ENCODE measurements around the gene DNASE1.
"Not testable (repeated sequence)": the region's sequence is repeated elsewhere in the genome, so short reads cannot be mapped to it uniquely, and the experiment has no call there.

Gene DNASE1, protein sequence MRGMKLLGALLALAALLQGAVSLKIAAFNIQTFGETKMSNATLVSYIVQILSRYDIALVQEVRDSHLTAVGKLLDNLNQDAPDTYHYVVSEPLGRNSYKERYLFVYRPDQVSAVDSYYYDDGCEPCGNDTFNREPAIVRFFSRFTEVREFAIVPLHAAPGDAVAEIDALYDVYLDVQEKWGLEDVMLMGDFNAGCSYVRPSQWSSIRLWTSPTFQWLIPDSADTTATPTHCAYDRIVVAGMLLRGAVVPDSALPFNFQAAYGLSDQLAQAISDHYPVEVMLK

DNA sequence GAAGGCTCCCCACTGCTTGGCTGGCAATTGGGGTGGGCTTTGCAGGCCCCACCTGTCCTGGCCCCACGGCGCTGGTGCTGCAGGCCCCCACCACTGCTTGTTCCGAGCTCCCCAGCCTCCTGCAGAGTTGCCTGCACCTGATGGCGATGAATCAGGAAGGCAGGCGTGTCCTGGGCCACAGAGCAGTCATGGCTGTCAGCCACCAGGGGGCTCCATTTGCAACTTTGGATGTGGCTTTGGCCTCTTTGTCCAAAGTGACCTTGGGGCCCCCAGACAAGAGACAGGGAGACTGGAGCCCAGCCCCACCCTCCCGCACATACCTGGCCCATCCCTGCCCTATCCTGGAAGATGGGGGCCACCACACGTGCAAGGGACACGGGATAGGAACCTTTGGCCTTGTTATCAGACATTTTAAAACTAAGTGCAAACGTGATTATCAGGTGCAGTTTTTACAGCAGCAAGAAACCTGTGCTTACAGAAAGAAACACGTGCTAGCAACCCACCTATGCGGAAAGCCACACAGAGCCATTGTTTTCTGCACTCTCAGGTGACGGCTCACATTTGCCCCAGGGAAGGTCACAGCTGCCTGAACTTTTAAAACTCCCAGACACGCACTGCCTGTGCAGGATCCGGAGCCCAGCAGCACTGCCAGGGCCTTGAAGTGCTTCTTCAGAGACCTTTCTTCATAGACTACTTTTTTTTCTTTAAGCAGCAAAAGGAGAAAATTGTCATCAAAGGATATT, at the start of gene DNASE1:
DNASE1 (plus strand) TSS at position 443 of the 743 bp plus-strand sequence. CDS start 683 bp downstream, outside the sequence.
- DNase-seq: peak; percentile 55

- no peak for DNase-seq
Observed at GRCh38 chr16:3606441-3606840, 48.0 kb upstream of the DNASE1 start.

DNA sequence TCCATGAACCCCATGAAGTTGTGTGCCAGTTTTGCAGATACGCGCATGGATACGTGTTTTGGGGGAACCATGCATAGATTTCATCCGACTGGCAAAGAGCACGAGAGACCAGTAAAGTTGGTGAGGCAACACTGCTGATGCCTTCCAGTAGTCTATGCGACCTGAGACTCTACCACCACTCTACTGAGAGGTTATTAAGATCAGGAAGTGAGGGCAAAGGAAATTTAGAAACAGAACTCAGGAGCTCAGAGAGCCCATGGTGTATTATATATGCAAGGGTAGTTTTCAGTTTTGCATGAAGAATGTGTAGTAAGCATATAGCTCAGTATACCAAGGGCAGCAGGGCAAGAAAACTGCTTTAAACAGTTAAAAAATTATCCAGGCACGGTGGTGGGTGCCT, 47.3 kb upstream of the DNASE1 start:
- no peak for DNase-seq

DNA sequence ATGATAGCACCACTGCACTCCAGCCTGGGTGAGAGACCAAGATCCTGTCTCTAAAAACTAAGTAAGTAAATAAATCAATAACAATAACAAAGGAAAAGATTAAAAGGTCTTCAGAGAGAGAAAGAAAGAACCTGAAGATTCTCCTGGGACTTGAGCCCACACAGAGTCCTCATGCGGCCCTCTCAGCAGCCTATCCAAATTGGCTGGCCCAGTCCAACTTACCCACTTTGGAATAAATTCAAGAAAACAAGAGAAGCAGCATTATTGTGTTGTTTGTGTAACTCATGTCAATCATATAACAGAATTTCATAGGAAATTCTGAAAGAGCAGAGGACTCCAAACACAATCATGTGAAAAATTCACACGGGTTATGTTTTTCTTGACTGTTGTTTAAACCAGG, 46.9 kb upstream of the DNASE1 start:
- no peak for DNase-seq

DNA sequence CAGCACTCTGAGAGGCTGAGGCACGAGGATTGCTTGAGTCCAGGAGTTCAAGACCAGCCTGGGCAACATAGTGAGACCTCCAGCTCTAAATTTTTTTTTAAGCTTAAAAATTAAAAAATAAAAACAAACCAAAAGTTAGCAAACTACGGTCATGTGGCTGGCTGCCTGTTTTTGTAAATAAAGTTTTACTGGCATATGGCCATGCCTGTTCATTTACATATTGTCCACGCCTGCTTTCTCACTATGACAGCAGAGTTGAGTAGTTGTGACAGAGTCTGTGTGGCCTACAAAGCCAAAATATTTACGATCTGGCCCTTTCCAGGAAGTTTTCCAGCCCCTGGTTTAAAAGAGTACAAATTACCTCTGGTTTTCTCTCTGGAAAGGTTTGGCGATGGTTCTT, 46.4 kb upstream of the DNASE1 start:
- DNase-seq: no peak

DNA sequence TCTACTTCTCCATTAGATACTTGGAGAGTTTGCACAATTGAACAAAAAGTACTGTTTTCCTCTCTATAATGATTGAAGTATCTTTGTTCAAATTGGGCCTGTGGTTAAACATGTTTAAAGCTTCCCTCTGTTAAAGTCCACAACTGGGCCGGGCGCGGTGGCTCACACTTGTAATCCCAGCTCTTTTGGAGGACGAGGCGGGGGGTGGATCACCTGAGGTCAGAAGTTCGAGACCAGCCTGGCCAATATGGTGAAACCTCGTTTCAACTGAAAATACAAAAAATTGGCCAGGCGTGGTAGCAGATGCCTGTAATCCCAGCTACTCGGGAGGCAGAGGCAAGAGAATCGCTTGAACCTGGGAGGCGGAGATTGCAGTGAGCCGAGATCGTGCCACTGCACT, 45.5 kb upstream of the DNASE1 start:
- not testable (repeated sequence) for DNase-seq

- no peak for DNase-seq
Observed at GRCh38 chr16:3609895-3610697, 44.4 kb upstream of the DNASE1 start.

- no peak for DNase-seq
Observed at GRCh38 chr16:3610698-3611145, 43.8 kb upstream of the DNASE1 start.

DNA sequence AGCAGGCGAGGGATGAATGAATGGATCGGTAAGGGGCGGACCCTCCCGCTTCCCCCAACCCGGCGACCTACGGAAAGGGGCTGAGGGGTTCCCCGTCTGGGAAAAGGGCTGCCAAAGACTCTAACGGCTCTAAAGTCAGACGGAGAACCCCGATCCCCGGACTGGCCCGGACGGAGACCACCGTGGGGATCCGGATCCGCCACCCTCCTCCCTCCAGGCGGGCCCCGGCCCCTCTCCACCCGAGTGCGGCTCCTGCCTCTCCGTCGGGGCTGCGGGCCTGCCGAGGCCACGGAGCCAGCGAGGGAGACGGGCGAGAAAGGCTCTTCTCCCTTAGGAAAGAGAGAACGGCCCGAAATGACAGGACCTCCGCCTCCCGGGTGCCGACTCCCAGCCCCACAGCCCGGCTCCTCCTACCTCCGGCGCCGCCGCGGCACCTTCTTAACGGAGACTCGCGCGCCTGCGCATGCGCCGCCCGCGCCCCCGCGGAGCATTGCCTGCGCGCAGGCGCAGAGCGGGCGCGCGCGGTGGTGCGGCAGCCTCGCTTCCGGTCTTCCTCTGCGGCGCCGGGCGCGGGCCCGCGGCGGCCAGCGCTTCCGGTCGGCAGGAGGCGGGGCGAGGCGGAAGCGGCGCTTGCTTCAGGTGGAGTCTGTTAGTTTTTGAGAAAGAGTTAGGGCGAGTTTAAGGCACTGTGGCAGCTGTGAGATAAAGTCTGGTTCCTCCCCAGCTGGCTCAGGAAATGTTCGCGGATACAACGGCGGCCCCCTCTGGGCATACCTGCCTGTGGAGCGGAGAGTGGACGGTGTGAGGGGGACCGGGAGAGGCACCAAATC, 43.1 kb upstream of the DNASE1 start, which contains the start of gene SLX4:
SLX4 (minus strand) TSS at position 461 of the 830 bp plus-strand sequence. CDS start 2,642 bp downstream, outside the sequence.
- peak; percentile 87 for DNase-seq

- DNase-seq: no peak
Observed at GRCh38 chr16:3612510-3613466, 41.7 kb upstream of the DNASE1 start.

DNA sequence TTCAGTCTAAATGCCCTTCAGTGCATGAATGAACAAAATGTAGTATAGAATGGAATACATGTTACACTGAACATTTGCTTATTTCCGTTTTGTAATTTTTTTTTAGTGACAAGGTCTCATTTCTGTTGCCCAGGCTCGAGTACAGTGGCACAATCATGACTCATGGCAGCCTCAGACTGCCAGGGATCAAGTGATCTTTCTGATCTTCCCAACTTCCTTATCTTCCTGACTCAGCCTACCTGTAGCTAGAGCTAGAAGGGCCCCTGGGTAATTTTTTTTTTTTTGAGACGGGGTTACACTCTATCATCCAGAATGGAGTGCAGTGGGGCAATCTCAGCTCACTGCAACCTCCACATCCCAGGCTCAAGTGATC, 35.7 kb upstream of the DNASE1 start:
- DNase-seq: no peak

GRCh38 chr16:3623642-3624041, 30.8 kb upstream of the DNASE1 start:
- no peak for DNase-seq

DNA sequence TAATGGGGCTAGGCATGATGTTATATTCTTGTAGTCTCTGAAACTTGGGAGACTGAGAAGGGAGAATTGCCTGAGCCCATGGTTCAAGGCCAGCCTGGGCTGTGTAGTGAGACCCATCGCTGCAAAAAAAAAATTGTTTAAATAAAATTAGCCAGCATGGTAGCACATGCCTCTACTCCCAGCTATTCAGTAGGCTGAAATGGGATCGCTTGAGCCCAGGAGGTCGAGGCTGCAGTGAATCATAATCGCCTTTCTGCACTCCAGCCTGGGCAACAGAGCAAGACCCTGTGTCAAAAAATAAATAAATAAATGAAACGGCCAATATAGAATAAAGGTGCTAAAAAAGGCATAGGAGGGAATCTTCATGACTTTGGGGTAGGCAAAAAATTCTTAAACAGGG, 29.2 kb upstream of the DNASE1 start:
- no peak for DNase-seq

- no peak for DNase-seq
Observed at GRCh38 chr16:3625911-3626732, 28.4 kb upstream of the DNASE1 start.

DNA sequence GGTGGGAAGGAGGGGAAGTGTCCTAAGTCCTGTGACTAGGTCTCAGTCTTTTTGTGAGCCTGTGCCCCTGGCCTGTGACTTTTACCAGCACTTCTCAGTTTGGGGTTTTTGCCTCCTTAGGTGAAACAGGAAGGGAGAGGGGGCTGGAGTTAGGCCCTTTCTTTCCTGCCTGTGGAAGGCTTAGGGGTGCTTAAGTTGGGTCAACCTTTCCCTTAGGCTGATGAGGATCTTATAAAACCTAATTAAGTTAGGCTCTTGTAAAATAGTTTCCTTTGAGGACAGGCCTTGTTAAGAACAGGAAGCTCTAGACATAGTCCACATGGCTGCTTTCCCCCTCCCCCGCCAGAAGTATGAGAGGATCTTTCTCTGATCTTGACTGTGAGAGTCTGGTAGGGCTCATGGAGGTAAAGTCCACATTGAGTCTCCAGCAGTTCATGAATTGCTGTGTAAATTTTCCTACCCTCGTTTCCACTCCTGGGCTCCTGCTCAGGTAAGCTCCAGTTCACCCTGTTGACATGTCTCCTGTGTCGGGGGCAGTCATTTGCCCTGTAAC, 17.0 kb upstream of the DNASE1 start:
- no peak for DNase-seq

GRCh38 chr16:3638916-3639644, 15.4 kb upstream of the DNASE1 start:
- no peak for DNase-seq

DNA sequence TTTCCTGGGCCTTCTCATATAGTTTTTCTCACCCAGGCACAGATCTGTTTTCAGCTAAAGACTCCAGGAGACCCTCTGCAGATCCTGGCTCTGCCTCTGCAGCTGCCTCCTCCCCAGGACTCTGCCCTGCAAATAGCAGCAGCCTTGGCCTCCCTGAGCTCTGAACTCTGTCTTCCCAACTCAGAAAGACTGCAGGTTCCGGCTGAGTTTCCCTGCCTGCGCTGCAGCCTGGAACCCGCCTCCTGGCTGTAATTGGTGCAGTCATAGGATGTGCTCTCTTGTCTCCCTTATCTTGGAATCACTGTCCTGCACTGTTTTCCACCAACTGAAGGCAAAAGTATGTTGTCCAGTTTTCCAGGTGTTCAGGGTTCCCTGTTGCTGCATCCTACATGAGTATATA, 14.3 kb upstream of the DNASE1 start:
- DNase-seq: no peak

GRCh38 chr16:3640632-3641501, 13.6 kb upstream of the DNASE1 start:
- no peak for DNase-seq
